SK-N-MC (cell line): ENCODE results near the gene LRRFIP1.

Experiments used
- EZH2 ChIP-seq: fragments of 200-600 bp; sonication (generic); IDR thresholded peaks from one replicate; pipeline ENCODE4 v1.6.1; 2017; ENCODE audit warnings: antibody characterized with exemption
- POLR2AphosphoS5 ChIP-seq: IDR thresholded peaks from 2 replicates; pipeline ENCODE4 v1.6.1; 2012; ENCODE audit warnings: mild to moderate bottlenecking, low read depth, low read length, borderline replicate concordance

DNA sequence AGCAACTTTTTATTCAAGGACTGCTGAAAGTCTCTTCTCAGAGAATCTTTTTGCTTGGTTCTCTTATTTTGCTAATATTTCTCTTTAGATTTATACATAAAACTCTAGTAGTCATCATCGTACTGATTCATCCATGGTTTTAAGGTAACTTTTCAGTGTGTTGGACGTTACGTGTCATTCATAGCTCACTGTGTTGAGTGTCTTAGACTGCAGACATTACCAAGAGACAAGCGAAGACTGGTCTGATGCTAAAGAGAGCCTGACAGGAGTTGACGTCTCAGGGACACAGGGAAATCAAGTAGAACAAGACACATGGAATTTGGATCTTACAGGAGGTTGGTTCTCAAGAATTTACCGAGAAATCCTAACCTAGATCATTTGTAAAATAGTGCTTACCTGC, 196.7 kb downstream of the LRRFIP1 start:
- no peak for TF ChIP-seq POLR2AphosphoS5
- TF ChIP-seq EZH2, result no peak
